Caco-2 (cell line): Measurements from ENCODE around the gene CHKB. TPM values are rescaled to one million over a fixed set of nuclear protein-coding genes. Genes with fewer than 3 reads are reported as not detected.

Experiments used
- BruUV-seq: library from RNA; stranded (reverse); fragments of 400-500 nt; replicated peaks from 2 replicates; lab custom pipeline; 2021; lab: Mats Ljungman, UMichigan
- CTCF ChIA-PET: fragments of 300-600 bp; sonication (Branson Sonifier 250); formaldehyde crosslinking; loops from one replicate; lab custom pipeline; 2022; ENCODE audit warnings: antibody characterized with exemption; lab: Charles Lee
- POLR2A ChIA-PET: fragments of 300-600 bp; sonication (Branson Sonifier 250); formaldehyde crosslinking; loops from one replicate; lab custom pipeline; 2022; ENCODE audit warnings: antibody characterized with exemption; lab: Charles Lee
- DNase-seq, 2 experiments: peaks; one replicate each; pipeline versions ENCODE4 v3.0.0 to v3.0.0-alpha.2; 2020 to 2022
- H3K27me3 ChIP-seq: replicated peaks from 2 replicates; pipeline ENCODE4 v1.6.0; 2011; ENCODE audit warnings: low read length; ENCODE audit not compliant: control insufficient read depth, insufficient read depth
- H3K36me3 ChIP-seq: 2 replicates; pipeline ENCODE4 v1.5.1; 2011; ENCODE audit warnings: low read length; ENCODE audit not compliant: control insufficient read depth, insufficient read depth
- H3K4me1 ChIP-seq: fragments of 250-450 bp; sonication (Bioruptor Pico); 2 replicates; pipeline ENCODE4 v1.5.1; 2020; ENCODE audit warnings: mild to moderate bottlenecking
- H3K4me3 ChIP-seq: 2 replicates; pipeline ENCODE4 v1.5.1; 2011; ENCODE audit warnings: low read depth, mild to moderate bottlenecking, control low read depth, low read length
- H3K9me3 ChIP-seq: fragments of 250-450 bp; sonication (Bioruptor Pico); 2 replicates; pipeline ENCODE4 v1.5.1; 2020; ENCODE audit warnings: mild to moderate bottlenecking, moderate library complexity
- H3K27ac Mint-ChIP-seq: one replicate; pipeline ENCODE4 v1.8.0; 2022; ENCODE audit warnings: mixed read lengths; ENCODE audit not compliant: unreplicated experiment
- H3K27me3 Mint-ChIP-seq: one replicate; pipeline ENCODE4 v1.8.0; 2022; ENCODE audit warnings: mixed read lengths; ENCODE audit not compliant: insufficient read depth, unreplicated experiment
- H3K36me3 Mint-ChIP-seq: one replicate; pipeline ENCODE4 v1.8.0; 2022; ENCODE audit warnings: mild to moderate bottlenecking, mixed read lengths; ENCODE audit not compliant: insufficient read depth, unreplicated experiment
- H3K4me1 Mint-ChIP-seq: one replicate; pipeline ENCODE4 v1.8.0; 2022; ENCODE audit warnings: low read depth, mixed read lengths; ENCODE audit not compliant: unreplicated experiment
- H3K4me3 Mint-ChIP-seq: one replicate; pipeline ENCODE4 v1.8.0; 2022; ENCODE audit warnings: mild to moderate bottlenecking, moderate library complexity, mixed read lengths; ENCODE audit not compliant: unreplicated experiment
- H3K9me3 Mint-ChIP-seq: one replicate; pipeline ENCODE4 v1.8.0; 2022; ENCODE audit warnings: mixed read lengths; ENCODE audit not compliant: unreplicated experiment
- CTCF ChIP-seq, 2 experiments: fragments of 200-600 bp in 1 of 2; IDR thresholded peaks; 1 replicate in 1 of 2; 2 replicates in 1 of 2; pipeline versions ENCODE4 v1.5.1 to v1.8.0; 2011 to 2022; ENCODE audit warnings: antibody characterized with exemption in 1 of 2, control low read depth in 1 of 2, inconsistent platforms in 1 of 2, low read depth in 1 of 2, low read length in 1 of 2, mild to moderate bottlenecking in 1 of 2, moderate library complexity in 1 of 2; ENCODE audit not compliant: insufficient read depth in 1 of 2, severe bottlenecking in 1 of 2, unreplicated experiment in 1 of 2
- intact Hi-C: fragments of 100-400 bp; cut with micrococcal nuclease; formaldehyde crosslinking; loops from one replicate; pipeline ENCODE4 v1.10.0; 2022; ENCODE audit not compliant: unreplicated experiment
- total RNA-seq: library from RNA; stranded (reverse); gene quantifications from 2 replicates; pipeline ENCODE4 v1.2.3, GENCODE V29; 2022

The CHKB gene
- total RNA-seq, 1 experiment from 2014 or later: 43.3 TPM

- Histone ChIP-seq H3K4me3 (no peak overlapping the region), H3K36me3 (no peaks in the 10 kb centered on the region), H3K9me3 (no peaks in the 10 kb centered on the region), H3K4me1 (no peaks in the 10 kb centered on the region), H3K27me3 (no peaks in the 10 kb centered on the region)
- Mint-ChIP-seq H3K27ac (no peak overlapping the region), H3K27me3 (peaks cover 5% of the 10 kb centered on the region), H3K4me1 (no peaks in the 10 kb centered on the region), H3K4me3 (no peak overlapping the region), H3K9me3 (no peaks in the 10 kb centered on the region), H3K36me3 (no peaks in the 10 kb centered on the region)
- CTCF ChIA-PET: no interaction called here
- no peak for DNase-seq
- BruUV-seq: no TSS peak
- no peak for TF ChIP-seq CTCF (IDR thresholded peaks at IDR 0.05; ENCODE audit: insufficient read depth in 1 of 2, low read depth in 1 of 2, low read length in 1 of 2, severe bottlenecking in 1 of 2, unreplicated experiment in 1 of 2)
- POLR2A ChIA-PET: no interaction called here
- intact Hi-C loops: no loop called here
Measured at GRCh38 chr22:50610581-50610980, 27.9 kb upstream of the CHKB start.

DNA sequence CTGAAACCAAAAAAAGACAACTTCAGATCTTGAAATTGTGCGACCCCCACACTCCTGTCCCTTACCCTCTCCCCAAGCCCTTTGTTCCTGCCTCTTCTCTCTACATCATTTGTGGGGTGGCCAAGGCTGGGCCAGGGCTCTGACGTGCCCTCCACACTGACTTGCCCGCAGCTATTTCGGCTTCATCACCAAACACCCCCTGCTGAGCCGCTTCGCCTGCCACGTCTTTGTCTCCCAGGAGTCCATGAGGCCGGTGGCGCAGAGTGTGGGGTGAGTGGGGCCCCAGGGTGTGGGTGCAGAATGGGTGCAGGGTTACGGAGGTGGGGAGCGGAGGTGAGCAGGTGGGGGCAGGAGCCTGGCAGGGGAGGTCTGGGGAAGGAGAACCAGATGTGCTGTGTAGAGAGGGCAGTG lies 27.4 kb upstream of the CHKB start:
- no TSS peak for BruUV-seq
- peaks cover 3% of the 10 kb centered on the region for H3K27me3 Mint-ChIP-seq
- CTCF ChIA-PET: interaction anchor here (0.5 kb wide), 1 partner anchor 85 kb away, joined by 4 read pairs; the partner anchor contains the start of gene SCO2

DNA sequence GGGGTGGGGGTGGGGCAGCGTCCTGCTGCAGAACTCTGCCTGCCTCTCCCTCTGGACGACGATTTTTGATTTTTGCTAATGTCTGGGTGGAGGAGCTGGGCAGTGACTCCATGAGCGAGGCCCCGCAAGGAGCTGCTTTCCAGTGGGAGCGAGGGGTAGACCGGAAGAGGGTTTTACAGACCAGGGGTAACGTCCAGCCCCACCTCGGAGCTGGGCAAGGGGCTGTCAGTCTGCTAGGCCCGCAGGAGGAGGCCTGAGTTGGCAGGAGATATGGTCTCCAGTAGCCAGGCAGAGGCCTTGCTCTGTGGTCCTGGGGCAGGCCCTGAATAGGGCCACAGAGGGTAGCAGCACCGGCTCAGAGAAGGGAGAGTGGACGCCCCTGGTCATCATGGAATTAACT lies 26.9 kb upstream of the CHKB start:
- Histone ChIP-seq H3K27me3 (no peaks in the 10 kb centered on the region), H3K4me3 (no peak overlapping the region), H3K9me3 (no peaks in the 10 kb centered on the region), H3K36me3 (no peaks in the 10 kb centered on the region), H3K4me1 (no peaks in the 10 kb centered on the region)
- no peak for DNase-seq
- Mint-ChIP-seq H3K9me3 (no peaks in the 10 kb centered on the region), H3K36me3 (no peaks in the 10 kb centered on the region), H3K4me3 (no peak overlapping the region), H3K27ac (no peak overlapping the region), H3K27me3 (peaks cover 3% of the 10 kb centered on the region), H3K4me1 (no peaks in the 10 kb centered on the region)
- intact Hi-C loops: no loop called here
- ChIA-PET CTCF (interaction anchor here (0.5 kb wide), 1 partner anchor 84 kb away, joined by 4 read pairs; the partner anchor contains the start of gene SCO2), POLR2A (no interaction called here)
- BruUV-seq: no TSS peak
- TF ChIP-seq CTCF (IDR thresholded peaks at IDR 0.05; ENCODE audit: insufficient read depth in 1 of 2, low read depth in 1 of 2, low read length in 1 of 2, severe bottlenecking in 1 of 2, unreplicated experiment in 1 of 2): no peak

More for the DNA sequence above, 27.4 kb upstream of the CHKB start:
- Histone ChIP-seq H3K36me3 (no peaks in the 10 kb centered on the region), H3K27me3 (no peaks in the 10 kb centered on the region), H3K4me3 (no peak overlapping the region), H3K4me1 (no peaks in the 10 kb centered on the region), H3K9me3 (no peaks in the 10 kb centered on the region)
- intact Hi-C loops: no loop called here
- no peaks in the 10 kb centered on the region for H3K36me3 Mint-ChIP-seq
- H3K9me3 Mint-ChIP-seq: no peaks in the 10 kb centered on the region
- DNase-seq: no peak
- H3K4me1 Mint-ChIP-seq: no peaks in the 10 kb centered on the region
- no peak for TF ChIP-seq CTCF (IDR thresholded peaks at IDR 0.05; ENCODE audit: insufficient read depth in 1 of 2, low read depth in 1 of 2, low read length in 1 of 2, severe bottlenecking in 1 of 2, unreplicated experiment in 1 of 2)
- H3K27ac Mint-ChIP-seq: no peak overlapping the region
- no peak overlapping the region for H3K4me3 Mint-ChIP-seq
- POLR2A ChIA-PET: no interaction called here
